Measurements from ENCODE around the gene SH2B3.
"Not testable (repeated sequence)": the region's sequence is repeated elsewhere in the genome, so short reads cannot be mapped to it uniquely, and the experiment has no call there.

Gene SH2B3

DNA sequence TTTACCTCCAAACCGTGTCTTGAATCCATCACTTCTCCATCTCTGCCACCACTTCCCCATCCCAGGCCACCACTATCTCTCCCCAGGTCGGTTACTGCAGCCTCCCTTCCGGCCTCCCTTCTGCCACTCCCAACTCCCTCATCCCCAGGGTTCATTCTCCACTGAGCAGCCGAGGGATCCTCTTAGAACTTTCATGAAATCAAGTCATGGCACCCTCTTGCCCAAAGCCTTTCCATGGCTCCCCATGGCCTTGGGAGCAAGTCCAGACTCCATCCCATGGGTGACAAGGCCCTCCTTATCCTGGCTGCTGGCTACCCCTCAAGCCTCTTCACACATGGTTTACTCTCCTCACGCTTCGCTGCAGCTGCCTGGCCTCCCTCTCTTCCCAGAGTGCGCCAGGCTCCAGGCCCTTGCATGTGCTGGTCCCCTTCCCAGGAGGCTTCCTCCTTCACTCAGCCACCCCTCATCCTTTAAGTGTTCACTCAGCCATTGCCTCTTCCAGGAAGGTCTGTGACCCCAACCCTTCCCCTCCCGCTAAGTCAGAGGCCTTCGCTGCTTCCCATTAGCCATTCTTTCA is 17.9 kb upstream of the SH2B3 start:
- no peak overlapping the region for H3K4me3 ChIP-seq (ENCODE audit: low read depth, low read length)
- TF ChIP-seq, protein P1, sequence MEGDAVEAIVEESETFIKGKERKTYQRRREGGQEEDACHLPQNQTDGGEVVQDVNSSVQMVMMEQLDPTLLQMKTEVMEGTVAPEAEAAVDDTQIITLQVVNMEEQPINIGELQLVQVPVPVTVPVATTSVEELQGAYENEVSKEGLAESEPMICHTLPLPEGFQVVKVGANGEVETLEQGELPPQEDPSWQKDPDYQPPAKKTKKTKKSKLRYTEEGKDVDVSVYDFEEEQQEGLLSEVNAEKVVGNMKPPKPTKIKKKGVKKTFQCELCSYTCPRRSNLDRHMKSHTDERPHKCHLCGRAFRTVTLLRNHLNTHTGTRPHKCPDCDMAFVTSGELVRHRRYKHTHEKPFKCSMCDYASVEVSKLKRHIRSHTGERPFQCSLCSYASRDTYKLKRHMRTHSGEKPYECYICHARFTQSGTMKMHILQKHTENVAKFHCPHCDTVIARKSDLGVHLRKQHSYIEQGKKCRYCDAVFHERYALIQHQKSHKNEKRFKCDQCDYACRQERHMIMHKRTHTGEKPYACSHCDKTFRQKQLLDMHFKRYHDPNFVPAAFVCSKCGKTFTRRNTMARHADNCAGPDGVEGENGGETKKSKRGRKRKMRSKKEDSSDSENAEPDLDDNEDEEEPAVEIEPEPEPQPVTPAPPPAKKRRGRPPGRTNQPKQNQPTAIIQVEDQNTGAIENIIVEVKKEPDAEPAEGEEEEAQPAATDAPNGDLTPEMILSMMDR (IDR thresholded peaks at IDR 0.05; ENCODE audit: borderline replicate concordance, insufficient read depth, low read depth, low read length): no peak

DNA sequence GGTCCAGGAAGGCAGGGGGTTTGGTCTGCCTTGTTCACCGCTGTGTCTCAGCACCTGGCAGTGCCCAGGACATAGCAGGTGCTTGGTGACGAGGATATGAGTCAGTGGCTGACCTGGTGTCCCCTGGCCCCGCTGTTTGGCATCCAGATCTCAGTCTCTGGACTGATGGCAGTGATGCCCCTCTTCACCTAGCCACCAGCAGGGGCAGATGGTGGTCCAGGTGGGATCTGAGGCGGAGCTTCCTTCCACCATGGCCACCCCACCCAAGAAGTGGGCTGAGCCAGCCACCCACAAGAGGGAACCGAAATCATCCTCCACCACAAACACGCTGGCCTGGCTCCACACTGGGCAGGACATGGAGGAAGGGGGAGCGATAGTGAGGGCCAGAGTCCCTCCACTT is 16.1 kb upstream of the SH2B3 start:
- TF ChIP-seq, protein P1 (IDR thresholded peaks at IDR 0.05; ENCODE audit: borderline replicate concordance, insufficient read depth, low read depth, low read length): no peak
- no peak overlapping the region for H3K4me3 ChIP-seq (ENCODE audit: low read depth, low read length)

DNA sequence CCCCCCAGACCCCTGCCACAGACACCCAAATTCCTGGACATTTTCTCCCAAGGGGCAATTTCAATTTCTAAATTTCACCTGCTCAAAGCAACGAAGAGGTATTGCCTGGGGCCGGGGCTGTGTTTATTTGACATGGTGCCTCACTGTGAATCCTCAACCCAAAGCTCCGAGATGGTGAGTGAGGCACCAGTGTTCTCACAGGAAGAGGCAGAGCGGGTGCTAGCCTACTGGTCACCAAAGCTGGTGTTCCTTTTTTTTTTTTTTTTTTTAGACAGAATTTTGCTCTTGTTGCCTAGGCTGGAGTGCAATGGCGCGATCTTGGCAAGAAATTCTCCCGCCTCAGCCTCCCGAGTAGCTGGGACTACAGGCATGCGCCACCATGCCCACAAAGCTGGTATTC is 14.8 kb upstream of the SH2B3 start:
- TF ChIP-seq, protein P1 (IDR thresholded peaks at IDR 0.05; ENCODE audit: borderline replicate concordance, insufficient read depth, low read depth, low read length): no peak
- H3K4me3 ChIP-seq (ENCODE audit: low read depth, low read length): no peak overlapping the region

GRCh38 chr12:111393700-111394300 is 11.9 kb upstream of the SH2B3 start:
- no peak overlapping the region for H3K4me3 ChIP-seq (ENCODE audit: low read depth, low read length)
- TF ChIP-seq, protein P1 (IDR thresholded peaks at IDR 0.05; ENCODE audit: borderline replicate concordance, insufficient read depth, low read depth, low read length): no peak

- H3K4me3 ChIP-seq (ENCODE audit: low read depth, low read length): no peak overlapping the region
- TF ChIP-seq, protein P1 (IDR thresholded peaks at IDR 0.05; ENCODE audit: borderline replicate concordance, insufficient read depth, low read depth, low read length): no peak
These were observed 11.2 kb upstream of the SH2B3 start for GRCh38 chr12:111394480-111394879.

- no peak overlapping the region for H3K4me3 ChIP-seq (ENCODE audit: low read depth, low read length)
These were observed 10.2 kb upstream of the SH2B3 start for GRCh38 chr12:111395336-111396187.

GRCh38 chr12:111396271-111396670 is 9.5 kb upstream of the SH2B3 start:
- H3K4me3 ChIP-seq (ENCODE audit: low read depth, low read length): not testable (repeated sequence)

More at GRCh38 chr12:111395336-111396187, 10.2 kb upstream of the SH2B3 start:
- TF ChIP-seq, protein P1 (IDR thresholded peaks at IDR 0.05; ENCODE audit: borderline replicate concordance, insufficient read depth, low read depth, low read length): no peak
